ENCODE measurements around the gene GDF15. TPM values are rescaled to one million over a fixed set of nuclear protein-coding genes. Genes with fewer than 3 reads are reported as not detected.
"Not testable (repeated sequence)": the region's sequence is repeated elsewhere in the genome, so short reads cannot be mapped to it uniquely, and the experiment has no call there.

The GDF15 gene
- total RNA-seq, 4 donors from 2014 or later, result 0.41 to 13.1 (median 1.6) TPM

DNA sequence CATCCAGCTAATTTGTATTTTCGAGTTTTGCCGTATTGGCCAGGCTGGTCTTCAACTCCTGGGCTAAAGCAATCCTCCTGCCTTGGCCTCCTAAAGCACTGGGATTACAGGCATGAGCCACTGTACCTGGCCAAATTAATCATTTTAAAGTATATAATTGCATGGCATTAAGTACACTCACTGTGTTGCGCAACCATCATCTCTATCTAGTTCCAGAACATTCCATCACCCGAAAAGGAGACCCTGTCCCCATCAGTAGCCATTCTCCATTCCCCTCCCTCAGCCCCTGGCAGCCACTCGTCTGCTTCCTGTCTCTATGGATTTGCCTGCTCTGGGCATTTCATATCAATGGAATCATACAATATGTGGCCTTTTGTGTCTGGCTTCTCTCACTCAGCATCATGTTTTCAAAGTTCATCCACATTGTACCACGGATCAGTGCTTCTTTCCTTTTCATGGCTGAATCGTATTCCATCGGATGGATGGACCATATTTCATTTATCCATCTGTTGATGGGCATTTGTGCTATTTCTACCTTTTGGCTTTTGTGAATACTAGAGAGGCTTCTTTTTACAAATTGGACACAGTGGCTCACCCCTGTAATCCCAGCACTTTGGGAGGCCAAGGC is 32.5 kb upstream of the GDF15 start:
- Histone ChIP-seq H3K4me1 (no peaks in the 10 kb centered on the region), H3K4me3 (no peak overlapping the region), H3K27ac (no peak overlapping the region), H3K27me3 (no peaks in the 10 kb centered on the region), H3K36me3 (no peaks in the 10 kb centered on the region), H3K9me3 (no peaks in the 10 kb centered on the region)
- no peak for DNase-seq
- intact Hi-C loops (cut with DNase I; ENCODE audit: low total_unique reads), result no loop called here
- TF ChIP-seq, protein P1, sequence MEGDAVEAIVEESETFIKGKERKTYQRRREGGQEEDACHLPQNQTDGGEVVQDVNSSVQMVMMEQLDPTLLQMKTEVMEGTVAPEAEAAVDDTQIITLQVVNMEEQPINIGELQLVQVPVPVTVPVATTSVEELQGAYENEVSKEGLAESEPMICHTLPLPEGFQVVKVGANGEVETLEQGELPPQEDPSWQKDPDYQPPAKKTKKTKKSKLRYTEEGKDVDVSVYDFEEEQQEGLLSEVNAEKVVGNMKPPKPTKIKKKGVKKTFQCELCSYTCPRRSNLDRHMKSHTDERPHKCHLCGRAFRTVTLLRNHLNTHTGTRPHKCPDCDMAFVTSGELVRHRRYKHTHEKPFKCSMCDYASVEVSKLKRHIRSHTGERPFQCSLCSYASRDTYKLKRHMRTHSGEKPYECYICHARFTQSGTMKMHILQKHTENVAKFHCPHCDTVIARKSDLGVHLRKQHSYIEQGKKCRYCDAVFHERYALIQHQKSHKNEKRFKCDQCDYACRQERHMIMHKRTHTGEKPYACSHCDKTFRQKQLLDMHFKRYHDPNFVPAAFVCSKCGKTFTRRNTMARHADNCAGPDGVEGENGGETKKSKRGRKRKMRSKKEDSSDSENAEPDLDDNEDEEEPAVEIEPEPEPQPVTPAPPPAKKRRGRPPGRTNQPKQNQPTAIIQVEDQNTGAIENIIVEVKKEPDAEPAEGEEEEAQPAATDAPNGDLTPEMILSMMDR (IDR thresholded peaks at IDR 0.05), result no peak
- TF ChIP-seq POLR2A (IDR thresholded peaks at IDR 0.05), result no peak

DNA sequence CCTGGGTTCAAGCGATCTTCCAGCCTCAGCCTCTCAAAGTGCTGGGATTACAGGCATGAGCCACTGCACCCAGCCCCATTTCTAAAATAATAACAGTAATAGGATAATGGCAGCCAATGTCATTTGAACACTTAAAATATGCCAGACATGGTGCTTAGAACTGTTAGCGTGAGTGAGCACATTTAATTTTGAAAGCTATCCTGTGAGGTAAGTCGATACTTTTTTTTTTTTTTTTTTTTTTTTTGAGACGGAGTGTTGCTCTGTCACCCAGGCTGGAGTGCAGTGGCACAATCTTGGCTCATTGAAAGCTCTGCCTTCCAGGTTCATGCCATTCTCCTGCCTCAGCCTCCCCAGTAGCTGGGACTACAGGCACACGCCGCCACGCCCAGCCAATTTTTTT is 31.2 kb upstream of the GDF15 start:
- H3K4me1 ChIP-seq; H3K27ac ChIP-seq; intact Hi-C loops (cut with DNase I; ENCODE audit: low total_unique reads); H3K9me3 ChIP-seq; H3K36me3 ChIP-seq; H3K4me3 ChIP-seq; H3K27me3 ChIP-seq; DNase-seq: not testable (repeated sequence)

DNA sequence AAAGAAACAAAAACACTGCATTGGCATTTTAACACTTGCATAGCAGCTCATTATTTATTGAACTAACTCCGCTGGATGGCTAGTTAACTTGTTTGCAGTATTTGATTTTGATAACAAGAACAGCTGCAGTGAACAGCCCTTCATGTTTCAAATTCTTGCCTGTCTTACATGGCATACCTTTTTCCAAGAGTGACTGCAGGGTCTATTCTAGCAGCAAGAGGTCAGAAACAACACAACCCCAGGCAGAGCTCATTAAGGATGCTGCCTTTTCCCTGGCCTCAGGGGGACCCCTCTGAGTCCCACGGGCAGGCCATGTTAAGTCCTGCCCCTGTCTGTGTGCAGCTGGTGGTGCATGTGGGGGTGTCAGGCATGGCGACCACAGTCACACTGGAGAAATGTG is 28.9 kb upstream of the GDF15 start:
- intact Hi-C loops (cut with DNase I; ENCODE audit: low total_unique reads), result no loop called here
- DNase-seq, result no peak
- TF ChIP-seq POLR2A (IDR thresholded peaks at IDR 0.05), result no peak
- TF ChIP-seq, protein P1 (IDR thresholded peaks at IDR 0.05), result no peak
- Histone ChIP-seq H3K4me1 (no peaks in the 10 kb centered on the region), H3K27me3 (no peaks in the 10 kb centered on the region), H3K27ac (no peak overlapping the region), H3K9me3 (no peaks in the 10 kb centered on the region), H3K4me3 (no peak overlapping the region), H3K36me3 (no peaks in the 10 kb centered on the region)

DNA sequence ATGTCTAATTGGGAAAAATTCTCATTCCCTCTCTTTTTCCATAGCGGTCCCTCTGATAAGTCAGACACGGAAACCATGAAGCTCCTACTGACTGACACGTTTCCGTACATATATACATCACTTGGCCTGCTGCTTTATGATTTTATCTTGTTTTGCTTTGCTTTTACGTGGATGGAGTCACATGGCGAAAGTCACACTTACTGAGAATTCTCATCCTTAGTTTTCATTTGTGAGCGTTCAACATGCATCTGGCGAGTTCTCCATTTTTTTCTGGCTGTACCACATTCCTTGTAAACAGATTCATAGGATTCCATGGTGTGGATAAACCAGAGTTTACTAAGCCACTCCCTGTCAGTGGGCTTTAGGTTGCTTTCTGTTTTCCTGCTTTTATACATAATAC is 24.3 kb upstream of the GDF15 start:
- no peak overlapping the region for H3K27ac ChIP-seq
- no peak for DNase-seq
- no peaks in the 10 kb centered on the region for H3K36me3 ChIP-seq
- no peak overlapping the region for H3K4me3 ChIP-seq
- no peaks in the 10 kb centered on the region for H3K9me3 ChIP-seq
- TF ChIP-seq, protein P1 (IDR thresholded peaks at IDR 0.05), result no peak
- no peak for TF ChIP-seq POLR2A (IDR thresholded peaks at IDR 0.05)
- H3K27me3 ChIP-seq, result no peaks in the 10 kb centered on the region
- intact Hi-C loops (cut with DNase I; ENCODE audit: low total_unique reads), result no loop called here
- H3K4me1 ChIP-seq, result peaks cover 0 to 4% of the 10 kb centered on the region in 2 donors

DNA sequence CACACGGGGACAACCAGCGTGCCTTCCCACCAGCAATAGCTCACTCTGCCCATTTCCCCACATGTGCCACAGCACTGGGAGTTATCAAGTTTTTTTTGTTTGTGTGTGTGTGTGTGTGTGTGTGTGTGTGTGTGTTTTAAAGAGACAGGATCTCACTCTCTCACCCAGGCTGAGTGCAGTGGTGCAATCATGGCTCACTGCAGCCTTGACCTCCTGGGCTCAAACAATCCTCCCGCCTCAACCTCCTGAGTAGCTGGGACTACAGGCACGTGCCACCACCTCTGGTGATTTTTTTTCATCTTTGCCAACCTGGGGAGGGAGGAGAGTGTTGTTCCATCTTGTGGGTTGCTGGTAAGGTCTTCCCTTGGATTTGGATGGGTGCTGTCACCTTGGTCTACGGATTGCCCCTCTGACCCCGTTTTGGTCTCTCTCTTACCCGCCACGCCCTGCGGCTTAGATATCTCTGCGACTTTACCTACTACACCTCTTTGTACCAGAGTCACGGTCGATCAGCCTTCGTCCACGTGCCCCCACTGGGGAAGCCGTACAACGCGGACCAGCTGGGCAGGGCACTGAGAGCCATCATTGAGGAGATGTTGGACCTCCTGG is 22.9 kb upstream of the GDF15 start:
- Histone ChIP-seq H3K4me3 (no peak overlapping the region), H3K27me3 (no peaks in the 10 kb centered on the region), H3K9me3 (no peaks in the 10 kb centered on the region), H3K27ac (peak overlapping the region; percentile 81 to 90), H3K36me3 (no peaks in the 10 kb centered on the region), H3K4me1 (peaks cover 0 to 4% of the 10 kb centered on the region in 2 donors)
- DNase-seq, result no peak
- TF ChIP-seq, protein P1 (IDR thresholded peaks at IDR 0.05), result no peak
- no peak for TF ChIP-seq POLR2A (IDR thresholded peaks at IDR 0.05)
- intact Hi-C loops (cut with DNase I; ENCODE audit: low total_unique reads), result no loop called here

Data from uterus (tissue), 4 donors.